ENCODE measurements around the gene MEAK7. TPM values are rescaled to one million over a fixed set of nuclear protein-coding genes. Genes with fewer than 3 reads are reported as not detected.

The MEAK7 gene
- total RNA-seq, 1 experiment from 2014 or later: 62.3 TPM

- POLR2A ChIA-PET: interaction anchor here (0.8 to 1.4 kb wide), 3 partner anchors 17 to 212 kb away, joined by 3 to 4 read pairs (median 3); no protein-coding TSS in a partner anchor
- H3K4me1 Mint-ChIP-seq (ENCODE audit: insufficient read depth, unreplicated experiment): no peaks in the 10 kb centered on the region
- no peak overlapping the region for H3K27ac Mint-ChIP-seq (ENCODE audit: low read depth, unreplicated experiment)
- intact Hi-C loops (cut with micrococcal nuclease): loop anchor here (1.0 kb wide), 2 partner anchors 111 to 215 kb away; no protein-coding TSS in a partner anchor
- BruUV-seq (replicated peaks): no TSS peak
- no peaks in the 10 kb centered on the region for H3K27me3 Mint-ChIP-seq (ENCODE audit: insufficient read depth, unreplicated experiment)
- H3K36me3 Mint-ChIP-seq (ENCODE audit: insufficient read depth, unreplicated experiment): no peaks in the 10 kb centered on the region
- CTCF ChIA-PET: interaction anchor here (0.6 to 4.2 kb wide), 24 partner anchors 9 to 460 kb away, joined by 3 to 56 read pairs (median 5); no protein-coding TSS in a partner anchor
- H3K4me3 Mint-ChIP-seq (ENCODE audit: unreplicated experiment): no peak overlapping the region
- DNase-seq (ENCODE audit: unreplicated experiment): peak; percentile 86
- peak; percentile 87 for TF ChIP-seq CTCF (IDR thresholded peaks at IDR 0.05; ENCODE audit: unreplicated experiment)
- no peaks in the 10 kb centered on the region for H3K9me3 Mint-ChIP-seq (ENCODE audit: unreplicated experiment)
Measured at GRCh38 chr16:84511180-84511800, 6.8 kb upstream of the MEAK7 start.

- no peak for DNase-seq (ENCODE audit: unreplicated experiment)
- Mint-ChIP-seq H3K36me3 (ENCODE audit: insufficient read depth, unreplicated experiment) (no peaks in the 10 kb centered on the region), H3K27me3 (ENCODE audit: insufficient read depth, unreplicated experiment) (no peaks in the 10 kb centered on the region), H3K9me3 (ENCODE audit: unreplicated experiment) (no peaks in the 10 kb centered on the region), H3K4me1 (ENCODE audit: insufficient read depth, unreplicated experiment) (peaks cover 13% of the 10 kb centered on the region), H3K27ac (ENCODE audit: low read depth, unreplicated experiment) (no peak overlapping the region), H3K4me3 (ENCODE audit: unreplicated experiment) (no peak overlapping the region)
- no TSS peak for BruUV-seq (replicated peaks)
- CTCF ChIA-PET: interaction anchor here (0.6 to 2.6 kb wide), 9 partner anchors 13 to 479 kb away, joined by 3 to 16 read pairs (median 3); no protein-coding TSS in a partner anchor
- POLR2A ChIA-PET: interaction anchor here (1.0 kb wide), 1 partner anchor 114 kb away, joined by 3 read pairs; no protein-coding TSS in a partner anchor
- no peak for TF ChIP-seq CTCF (IDR thresholded peaks at IDR 0.05; ENCODE audit: unreplicated experiment)
- intact Hi-C loops (cut with micrococcal nuclease): loop anchor here (10.0 kb wide), 1 partner anchor 684 kb away; no protein-coding TSS in a partner anchor
Measured at GRCh38 chr16:84509032-84509950, 4.8 kb upstream of the MEAK7 start.

GRCh38 chr16:84508502-84508901 is 4.0 kb upstream of the MEAK7 start:
- Mint-ChIP-seq H3K27ac (ENCODE audit: low read depth, unreplicated experiment) (no peak overlapping the region), H3K4me3 (ENCODE audit: unreplicated experiment) (no peak overlapping the region), H3K27me3 (ENCODE audit: insufficient read depth, unreplicated experiment) (no peaks in the 10 kb centered on the region), H3K36me3 (ENCODE audit: insufficient read depth, unreplicated experiment) (no peaks in the 10 kb centered on the region), H3K4me1 (ENCODE audit: insufficient read depth, unreplicated experiment) (peaks cover 18% of the 10 kb centered on the region), H3K9me3 (ENCODE audit: unreplicated experiment) (no peaks in the 10 kb centered on the region)
- intact Hi-C loops (cut with micrococcal nuclease): loop anchor here (10.0 kb wide), 1 partner anchor 684 kb away; no protein-coding TSS in a partner anchor
- TF ChIP-seq CTCF (IDR thresholded peaks at IDR 0.05; ENCODE audit: unreplicated experiment): no peak
- ChIA-PET CTCF (interaction anchor here (0.7 to 1.5 kb wide), 8 partner anchors 19 to 447 kb away, joined by 3 to 5 read pairs (median 3); no protein-coding TSS in a partner anchor), POLR2A (interaction anchor here (1.0 kb wide), 1 partner anchor 115 kb away, joined by 3 read pairs; no protein-coding TSS in a partner anchor)
- DNase-seq (ENCODE audit: unreplicated experiment): no peak
- BruUV-seq (replicated peaks): no TSS peak

Measured in MCF 10A (cell line).